Activated T-helper 1 cell treated with anti-CD3 and anti-CD28 coated beads, Interleukin-2, amount 50 U/mL, for 16 hours (primary cell): ENCODE measurements around the gene AXL.
"Not testable (repeated sequence)": the region's sequence is repeated elsewhere in the genome, so short reads cannot be mapped to it uniquely, and the experiment has no call there.

Experiments
- DNase-seq, 2 donors: peaks; one replicate each; pipeline ENCODE4 v3.0.0-alpha.2; 2020; ENCODE audit warnings: low read depth in 1 of 2, low spot score in 1 of 2

The AXL gene

DNA sequence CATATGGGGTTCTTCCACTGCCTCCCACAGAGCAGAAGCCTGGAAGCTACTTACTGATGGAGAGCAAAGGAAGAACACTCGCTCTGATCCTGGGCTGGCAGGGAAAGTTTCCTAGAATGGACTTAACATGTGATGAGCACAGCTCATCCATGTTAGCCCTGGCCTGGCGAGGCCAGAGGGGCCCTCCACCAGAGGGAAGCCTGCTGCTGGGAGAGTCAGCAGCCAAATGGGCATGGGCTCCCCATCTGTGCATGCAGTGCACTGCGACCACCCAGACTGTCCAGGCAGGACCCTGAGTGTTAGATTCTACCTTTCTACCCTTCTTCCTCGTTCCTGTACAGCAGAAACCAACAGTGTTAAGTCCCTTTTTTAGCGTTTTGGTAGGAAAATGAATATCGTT, 54.1 kb downstream of the AXL start:
- no peak for DNase-seq

DNA sequence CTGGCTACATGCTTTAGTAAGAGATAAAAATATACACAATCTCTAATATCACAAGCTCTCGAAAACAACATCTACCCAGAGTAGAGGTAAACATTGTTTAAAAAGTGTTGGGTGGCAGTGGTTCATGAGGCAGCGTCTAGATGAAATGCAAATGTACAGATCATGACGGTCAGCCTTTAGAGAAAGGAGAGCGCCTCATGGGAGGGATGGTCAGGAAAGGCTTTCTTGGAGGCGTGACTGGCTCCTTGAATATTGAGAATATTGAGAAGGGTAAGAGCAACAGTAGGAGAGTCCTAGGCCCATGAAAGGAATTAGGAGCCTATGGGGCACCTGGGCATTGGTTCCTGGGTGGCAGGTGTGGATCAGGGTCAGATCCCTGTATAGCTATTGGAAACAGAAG, 55.8 kb downstream of the AXL start:
- DNase-seq: no peak

DNA sequence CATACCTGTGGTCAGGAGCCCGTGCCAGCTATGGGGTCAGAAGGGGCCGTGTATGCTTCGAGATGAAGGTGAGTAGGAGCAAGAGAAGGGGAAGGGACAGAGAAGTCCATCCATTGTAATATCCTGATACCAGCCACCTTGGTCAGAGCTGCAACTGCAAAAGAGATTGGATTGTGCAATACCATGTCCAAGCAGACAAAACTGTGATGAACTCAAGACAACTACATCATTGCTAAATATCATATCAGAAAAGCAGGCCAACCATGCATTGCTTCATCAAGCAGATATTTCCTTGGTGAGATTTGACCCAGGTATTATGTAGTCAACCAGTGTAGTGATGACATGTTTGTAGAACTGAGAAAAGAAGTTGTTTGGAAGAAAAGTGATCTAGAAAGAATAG, 57.2 kb downstream of the AXL start:
- DNase-seq: no peak

DNA sequence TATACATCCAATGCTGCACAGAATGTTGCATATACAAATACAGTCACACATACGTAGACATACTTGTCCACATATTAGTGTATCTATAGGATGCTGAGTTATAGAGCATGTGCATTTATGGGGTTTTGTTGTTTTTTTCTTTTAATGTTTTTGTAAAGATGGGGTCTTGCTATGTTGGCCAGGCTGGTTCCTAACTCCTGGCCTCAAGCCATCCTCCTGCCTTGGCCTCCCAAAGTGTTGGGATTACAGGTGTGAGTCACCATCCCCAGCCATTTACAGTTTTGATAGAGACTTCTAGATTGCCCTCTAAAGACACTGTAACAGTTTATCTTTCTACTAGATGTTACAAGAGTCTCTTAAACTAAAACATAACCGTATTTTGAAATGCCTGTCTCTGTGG, 59.5 kb downstream of the AXL start:
- DNase-seq: no peak

DNA sequence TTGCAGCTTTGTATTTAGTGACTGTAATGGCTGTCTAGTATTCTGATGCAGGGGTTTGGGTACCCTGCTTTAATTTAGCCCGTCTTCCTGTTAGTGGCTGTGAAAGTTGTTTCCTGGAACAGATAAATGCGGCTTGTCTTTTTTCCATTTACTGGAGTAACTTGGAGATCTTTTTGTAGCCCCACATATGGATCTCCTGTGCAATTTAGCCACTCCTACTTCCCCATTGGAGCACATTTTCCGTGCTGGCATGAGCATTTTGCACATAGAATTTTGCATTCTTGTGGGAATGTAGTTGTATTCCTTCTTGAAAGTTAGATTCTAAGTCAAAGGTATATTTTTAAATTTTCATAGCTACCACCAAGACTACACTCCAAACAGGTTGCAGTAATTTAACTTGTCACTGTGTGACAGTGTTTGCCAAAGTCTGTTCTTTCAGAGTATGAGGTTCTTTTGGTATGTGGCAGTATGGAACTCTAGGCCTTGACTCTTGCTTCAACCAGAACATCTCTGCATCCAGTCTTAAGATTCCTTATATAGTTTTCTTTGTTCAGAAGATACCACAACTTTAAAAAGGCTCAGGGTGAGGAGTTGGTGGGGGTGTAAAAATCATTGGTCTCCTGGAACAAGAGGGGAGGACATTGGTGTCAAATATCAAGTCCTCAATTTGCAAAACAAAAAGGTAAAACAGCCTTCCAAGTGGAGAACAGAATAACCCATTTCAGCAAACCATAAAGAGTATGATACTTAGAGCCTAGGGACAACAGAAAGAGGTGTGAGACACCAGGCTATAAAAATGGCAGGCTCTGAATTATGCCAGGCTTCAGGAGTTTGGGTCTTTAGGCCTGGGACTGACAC, 69.9 kb downstream of the AXL start:
- DNase-seq: no peak

DNA sequence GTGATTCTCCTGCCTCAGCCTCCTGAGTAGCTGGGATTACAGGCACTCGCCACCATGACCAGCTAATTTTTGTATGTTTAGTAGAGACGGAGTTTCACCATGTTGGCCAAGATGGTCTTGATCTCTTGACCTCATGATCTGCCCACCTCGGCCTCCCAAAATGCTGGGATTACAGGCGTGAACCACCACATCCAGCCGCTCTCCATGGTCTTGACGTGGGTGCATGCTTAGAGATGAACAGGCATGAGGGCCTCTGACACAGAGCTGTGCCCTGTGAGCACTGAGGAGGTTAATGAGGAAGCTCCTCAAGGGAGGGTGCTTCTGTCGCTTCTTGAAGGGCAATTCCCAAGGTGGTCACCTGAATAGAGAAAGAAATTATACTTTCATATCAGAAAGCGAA, 70.8 kb downstream of the AXL start:
- DNase-seq: not testable (repeated sequence)

DNA sequence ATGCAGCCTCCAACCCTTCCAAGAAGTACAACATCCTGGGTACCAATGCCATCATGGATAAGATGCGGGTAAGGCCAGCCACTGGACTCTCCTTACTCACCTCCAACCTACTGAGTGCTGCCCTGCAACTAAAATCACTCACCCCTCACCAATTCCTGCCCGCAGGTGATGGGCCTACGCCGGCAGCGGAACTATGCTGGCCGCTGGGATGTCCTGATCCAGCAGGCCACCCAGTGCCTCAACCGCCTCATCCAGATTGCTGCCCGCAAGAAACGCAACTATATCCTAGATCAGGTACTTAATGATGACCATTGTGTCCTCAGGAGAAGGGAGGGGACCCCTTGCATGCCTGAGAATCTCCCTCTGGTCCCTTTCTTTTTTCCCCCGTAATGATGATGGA, 75.4 kb downstream of the AXL start:
- no peak for DNase-seq

DNA sequence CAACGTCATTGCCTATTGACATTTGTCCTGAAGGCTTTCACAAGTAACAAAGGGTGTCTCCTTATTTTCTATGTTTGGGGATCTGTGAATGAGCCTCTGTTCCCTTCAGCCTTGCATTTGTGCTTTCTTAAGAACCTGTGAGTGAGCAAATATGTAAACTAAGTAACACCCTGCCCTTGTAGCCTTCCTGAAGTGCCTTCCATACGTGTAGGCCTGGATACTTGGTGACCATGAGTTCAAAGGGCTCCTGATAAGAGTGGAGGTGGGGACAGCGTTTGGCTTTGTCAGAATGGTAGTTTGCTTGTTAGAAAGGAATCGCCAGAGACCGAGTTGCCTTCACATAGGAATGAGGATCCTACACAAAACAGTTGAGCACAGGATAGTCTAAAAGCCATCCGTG, 76.5 kb downstream of the AXL start:
- no peak for DNase-seq

DNA sequence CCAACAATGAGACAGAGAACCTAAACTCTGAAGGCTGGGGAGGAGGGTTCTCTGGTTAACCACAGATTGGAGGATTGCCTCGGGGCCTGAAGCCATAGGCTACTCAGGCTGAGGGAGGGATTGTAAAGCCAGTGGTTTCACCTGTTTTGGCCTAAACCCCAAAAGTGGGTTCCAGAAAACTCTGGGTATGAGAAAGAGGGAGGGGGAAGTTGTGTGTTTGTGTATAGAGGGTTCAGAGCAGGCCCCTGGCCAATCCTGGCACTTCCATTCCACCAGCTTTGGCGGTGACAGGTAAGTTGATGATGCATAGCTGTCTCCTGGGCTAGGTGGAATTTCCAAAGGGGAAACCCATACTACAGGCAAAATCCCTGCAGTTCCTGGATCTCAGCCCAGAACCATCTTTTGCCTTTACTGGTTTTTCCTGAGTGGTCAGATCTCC, 77.4 kb downstream of the AXL start:
- DNase-seq: no peak

DNA sequence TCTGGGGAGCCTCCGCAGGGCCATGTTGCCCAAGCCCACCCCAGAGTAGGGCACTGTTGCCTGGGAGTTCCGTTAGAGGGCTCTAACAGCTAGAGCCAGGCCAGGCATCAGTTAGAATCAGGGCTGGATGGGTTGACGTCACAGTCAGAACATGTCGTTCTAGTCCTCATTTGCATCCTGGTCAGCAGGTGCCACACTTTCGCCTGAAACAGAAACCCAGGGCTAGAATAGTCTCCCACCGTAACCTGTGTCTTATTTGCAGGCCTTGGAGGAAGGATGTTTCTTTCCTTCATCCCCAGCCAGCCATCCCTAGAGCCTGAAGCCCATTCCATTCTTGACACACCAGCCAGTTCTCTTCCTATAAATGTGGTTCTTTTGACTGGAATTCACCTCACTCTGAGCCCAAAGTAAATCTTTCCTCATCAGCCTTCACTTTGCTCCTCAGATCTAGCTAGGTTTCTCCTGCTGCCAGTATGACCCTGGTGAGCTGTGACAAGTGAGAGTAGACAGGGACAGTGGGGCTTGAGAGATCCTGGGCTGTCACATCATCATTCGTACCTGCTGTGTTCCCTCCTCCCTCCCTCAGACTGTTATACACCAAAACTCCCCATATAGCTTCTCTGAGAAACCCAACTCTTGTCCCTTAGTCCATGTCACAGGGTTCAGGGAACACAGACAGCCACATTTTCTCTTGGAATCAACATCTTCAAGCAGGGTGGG, 78.8 kb downstream of the AXL start:
- no peak for DNase-seq

DNA sequence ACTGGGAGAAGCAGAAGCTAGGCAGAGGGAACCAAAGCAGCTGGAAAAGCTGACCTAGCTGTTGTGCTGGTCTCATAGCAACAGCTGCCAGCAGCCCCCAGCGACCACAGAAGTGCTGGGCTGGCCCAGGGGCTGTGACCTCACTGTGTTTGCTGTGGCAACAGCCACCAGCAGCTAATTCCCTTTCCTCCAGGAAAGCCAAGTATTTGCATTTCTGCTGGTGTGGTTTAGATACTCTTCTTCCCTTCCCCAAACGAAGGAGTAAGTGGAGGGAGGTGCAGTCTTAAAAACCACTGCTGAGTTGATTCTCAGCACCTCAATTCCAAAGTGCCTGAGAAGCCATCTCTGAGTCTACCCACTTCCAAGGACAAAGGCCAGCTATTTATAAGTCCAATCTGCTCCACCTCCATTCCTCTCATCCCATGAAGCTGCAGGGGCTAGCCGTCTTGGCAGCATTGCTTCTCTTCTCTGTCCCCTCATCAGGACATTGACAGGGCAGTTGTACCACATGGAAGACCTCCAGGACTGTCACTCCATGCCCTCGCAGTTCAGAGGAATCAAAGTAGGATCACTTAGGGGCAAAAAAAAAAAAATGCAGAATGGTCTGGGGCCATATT, 79.4 kb downstream of the AXL start:
- DNase-seq: no peak

DNA sequence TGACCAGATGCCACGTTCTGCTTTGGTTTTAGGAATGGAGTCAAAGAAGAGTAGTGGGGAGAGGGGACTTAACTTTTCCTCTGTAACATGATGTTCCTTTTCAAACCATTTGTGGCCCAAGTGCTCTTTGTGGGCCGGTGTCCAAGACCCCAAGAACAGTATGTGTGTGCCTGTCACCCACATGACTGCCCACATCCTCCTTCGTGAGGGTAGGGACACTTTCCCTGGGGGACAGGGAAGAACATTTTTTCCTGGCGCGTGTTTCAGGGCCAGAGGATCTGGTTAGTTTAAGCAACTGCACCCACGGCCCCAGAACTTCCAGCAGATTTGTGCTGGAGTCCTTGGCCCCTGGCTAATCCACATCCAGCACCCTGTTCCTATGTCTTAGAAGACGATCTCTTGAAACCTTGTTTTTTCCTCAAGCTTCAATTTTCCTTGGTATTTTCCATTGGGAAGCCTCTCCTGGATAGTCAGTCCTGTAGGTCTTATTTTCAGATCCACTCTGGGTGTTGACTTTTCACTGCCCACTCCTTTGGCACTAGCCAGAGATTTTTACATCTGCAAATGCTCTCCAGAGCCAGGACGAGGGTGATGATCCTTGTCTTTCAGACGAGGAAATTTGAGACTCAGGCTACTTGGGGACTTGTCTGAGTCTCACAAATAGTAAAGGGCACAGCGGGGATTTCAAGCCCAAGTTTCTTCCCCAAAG, 80.2 kb downstream of the AXL start:
- no peak for DNase-seq

DNA sequence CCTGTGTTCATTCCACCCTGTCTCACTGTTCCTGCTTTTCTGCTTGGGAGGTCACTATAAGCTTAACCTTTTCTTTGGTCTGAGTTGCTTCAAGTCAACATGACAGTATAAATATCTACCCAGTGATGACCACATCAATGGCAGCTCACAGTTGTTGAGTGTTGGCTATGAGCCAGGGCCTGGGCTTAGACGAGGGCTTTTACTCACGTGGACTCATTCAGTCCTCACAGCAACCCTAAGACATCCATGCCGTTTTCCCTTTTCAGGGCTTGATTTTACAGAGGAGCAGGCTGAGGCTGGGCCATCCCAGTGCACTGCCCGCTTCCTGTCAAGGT, 80.7 kb downstream of the AXL start:
- no peak for DNase-seq

DNA sequence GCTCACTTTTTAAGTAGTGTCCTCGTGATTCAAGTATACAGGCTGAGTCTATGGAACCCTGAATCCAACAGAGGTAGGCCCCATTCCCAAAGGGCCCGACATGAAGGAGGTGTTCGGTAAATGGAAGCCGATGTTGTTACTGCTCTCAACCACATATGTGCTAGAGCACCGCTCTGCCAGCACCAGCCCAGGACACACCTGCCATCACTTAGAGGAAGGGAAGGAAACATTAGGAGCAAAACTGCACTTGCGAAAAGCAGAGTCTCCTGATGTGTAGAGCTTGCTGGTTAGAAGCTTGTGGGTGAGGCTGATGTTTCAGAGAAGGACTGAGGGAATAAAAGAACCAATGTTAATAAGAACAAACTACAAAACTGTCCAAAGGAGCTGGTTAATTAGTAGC, 81.5 kb downstream of the AXL start:
- no peak for DNase-seq

DNA sequence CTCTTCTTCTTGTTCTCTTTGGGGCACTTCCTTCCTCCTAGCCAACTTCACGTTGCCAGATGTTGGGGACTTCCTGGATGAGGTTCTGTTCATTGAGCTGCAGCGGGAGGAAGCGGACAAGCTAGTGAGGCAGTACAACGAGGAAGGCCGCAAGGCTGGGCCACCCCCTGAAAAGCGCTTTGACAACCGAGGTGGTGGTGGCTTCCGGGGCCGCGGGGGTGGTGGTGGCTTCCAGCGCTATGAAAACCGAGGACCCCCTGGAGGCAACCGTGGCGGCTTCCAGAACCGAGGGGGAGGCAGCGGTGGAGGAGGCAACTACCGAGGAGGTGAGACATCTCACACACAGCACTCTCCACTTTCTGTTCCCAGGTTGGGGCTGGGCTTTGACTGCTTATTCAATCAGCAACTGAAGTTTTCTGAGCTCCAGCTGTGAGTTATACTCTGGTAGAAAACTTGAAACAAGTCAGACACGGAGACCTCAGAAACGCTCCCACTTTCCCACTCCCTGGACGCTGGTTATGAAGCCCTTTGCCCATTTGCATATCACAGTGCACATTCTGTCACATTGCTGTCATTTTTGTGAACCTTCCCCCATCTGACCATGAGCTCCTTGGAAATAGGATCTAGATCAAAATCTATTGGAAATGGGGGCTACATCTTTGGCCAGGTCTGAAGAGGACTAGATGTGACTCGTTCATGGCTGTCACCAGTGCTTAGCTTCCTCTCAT, 83.8 kb downstream of the AXL start:
- DNase-seq: peak; percentile 37 to 49

DNA sequence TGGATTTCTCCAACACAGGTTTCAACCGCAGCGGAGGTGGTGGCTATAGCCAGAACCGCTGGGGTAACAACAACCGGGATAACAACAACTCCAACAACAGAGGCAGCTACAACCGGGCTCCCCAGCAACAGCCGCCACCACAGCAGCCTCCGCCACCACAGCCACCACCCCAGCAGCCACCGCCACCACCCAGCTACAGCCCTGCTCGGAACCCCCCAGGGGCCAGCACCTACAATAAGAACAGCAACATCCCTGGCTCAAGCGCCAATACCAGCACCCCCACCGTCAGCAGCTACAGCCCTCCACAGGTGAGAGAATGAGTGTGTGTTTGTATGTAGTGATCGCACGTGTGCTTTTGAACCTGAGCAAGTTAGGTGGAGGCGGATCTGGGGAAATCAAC, 84.9 kb downstream of the AXL start:
- no peak for DNase-seq

DNA sequence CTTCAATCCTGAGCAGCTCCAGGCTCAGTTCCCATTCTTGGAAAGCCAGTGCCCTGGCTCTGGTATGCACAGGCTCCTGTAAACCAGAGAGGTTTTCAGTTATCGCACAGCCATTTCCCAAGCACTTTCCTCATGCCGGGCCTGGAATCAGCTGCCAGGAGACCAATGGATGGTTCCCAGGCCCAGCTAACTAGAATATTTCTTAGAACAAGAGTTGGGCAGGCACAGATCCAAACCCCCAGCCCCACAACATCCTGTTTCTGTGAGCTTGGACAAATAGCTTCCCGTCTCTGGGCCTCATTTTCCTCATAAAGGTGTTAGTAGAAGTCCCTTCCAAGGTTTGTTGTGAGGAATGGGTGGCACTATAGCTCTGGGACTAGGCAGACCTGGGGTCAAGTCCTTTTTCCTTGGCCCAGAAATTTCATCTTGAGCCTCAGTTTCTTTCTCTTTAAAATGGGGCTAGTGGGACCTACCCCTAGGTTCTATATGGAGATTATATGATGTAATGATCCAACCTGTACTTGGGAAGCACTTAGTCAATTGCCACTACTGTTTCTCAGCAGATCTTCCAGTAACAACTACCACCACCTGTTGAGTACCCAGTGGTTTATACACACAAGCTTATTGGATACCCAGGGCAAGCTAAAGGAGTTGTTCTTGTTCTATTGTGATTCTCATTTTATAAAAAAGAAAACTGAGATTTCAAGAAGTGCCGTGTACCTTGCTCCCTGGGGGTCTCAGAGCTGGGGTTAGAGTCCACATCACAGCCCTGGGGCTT, 85.9 kb downstream of the AXL start:
- no peak for DNase-seq

DNA sequence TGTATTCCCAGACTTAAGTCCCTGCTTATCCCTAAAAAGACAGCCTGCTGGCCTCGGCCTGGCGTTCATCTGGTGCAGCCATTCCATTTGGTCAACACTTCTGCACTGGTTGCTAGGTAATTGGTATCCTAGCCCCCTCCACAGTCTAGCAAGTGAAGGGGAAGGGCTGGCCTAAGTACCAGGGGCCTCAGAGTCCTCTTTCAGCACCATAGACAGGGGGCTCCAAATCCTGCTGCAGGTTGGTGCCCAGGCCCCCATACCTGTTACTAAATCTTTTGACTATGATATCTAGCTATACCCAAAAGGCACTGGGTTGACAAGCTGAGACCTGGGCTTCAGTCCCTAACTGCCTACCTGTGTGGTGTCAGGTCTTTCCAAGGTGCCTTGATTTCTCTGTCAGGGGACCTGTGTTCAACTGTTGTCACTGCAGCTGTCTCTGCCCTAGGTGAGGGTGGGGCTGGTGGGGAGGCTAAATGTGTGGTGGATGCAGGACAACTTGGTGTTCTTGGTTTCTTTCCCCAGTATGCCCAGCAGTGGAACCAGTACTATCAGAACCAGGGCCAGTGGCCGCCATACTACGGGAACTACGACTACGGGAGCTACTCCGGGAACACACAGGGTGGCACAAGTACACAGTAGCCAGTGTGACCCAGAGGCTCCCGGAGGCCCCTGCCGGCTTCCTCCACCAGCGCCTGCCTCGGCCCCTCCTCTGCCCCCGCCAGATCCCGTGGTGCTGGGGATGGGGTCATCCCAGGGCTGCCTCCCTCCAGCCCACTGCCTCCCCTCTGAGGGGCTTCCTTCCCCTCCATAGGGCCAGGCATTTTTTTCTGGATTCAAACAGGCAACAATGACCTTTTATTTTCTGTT, 87.1 kb downstream of the AXL start:
- no peak for DNase-seq
